GM12878 (cell line): ENCODE results near the gene CTSS. TPM values are rescaled to one million over a fixed set of nuclear protein-coding genes. Genes with fewer than 3 reads are reported as not detected.

Experiments
- HCFC1 ChIP-seq: fragments of 150-350 bp; IDR thresholded peaks from 2 replicates; pipeline ENCODE4 v1.6.1; 2014; ENCODE audit warnings: low read length
- MTA3 ChIP-seq: IDR thresholded peaks from 2 replicates; pipeline ENCODE4 v1.6.1; 2012; ENCODE audit warnings: low read length, inconsistent platforms, borderline replicate concordance
- NR2C2 ChIP-seq: IDR thresholded peaks from 2 replicates; pipeline ENCODE4 v1.6.1; 2011; ENCODE audit warnings: borderline replicate concordance, low read depth; ENCODE audit not compliant: control insufficient read depth, insufficient read length
- RBBP5 ChIP-seq: fragments of 200-600 bp; sonication (generic); conservative IDR thresholded peaks from 2 replicates; pipeline ENCODE4 v1.6.1; 2016
- ZNF384 ChIP-seq: IDR thresholded peaks from 2 replicates; pipeline ENCODE4 v1.6.1; 2012; ENCODE audit warnings: low read depth, mild to moderate bottlenecking, low read length, improper control_type of control experiment, borderline replicate concordance
- polyA plus RNA-seq, 11 experiments: library from polyadenylated mRNA; depleted of rRNA in 4 of 11; unstranded in 6 of 11; stranded (reverse) in 5 of 11; fragments of >200 nt; fragmentation: Nextera tagmentation in 4 of 11; fragmentation: Illumina TruSeq in 1 of 11; extraction: Ambion mirVana in 4 of 11; extraction: Trizol in 1 of 11; gene quantifications; 1 replicate in 1 of 11; 2 replicates in 10 of 11; pipeline versions ENCODE4 v1.2.1 to v1.2.3, GENCODE V29; 2011 to 2016; ENCODE audit warnings: inconsistent platforms in 2 of 11, missing spikeins in 2 of 11, low read depth in 1 of 11
- total RNA-seq, 4 experiments: library from RNA; depleted of rRNA in 3 of 4; stranded (reverse); fragments of >200 nt in 3 of 4; fragmentation: Illumina TruSeq in 1 of 4; extraction: Trizol in 1 of 4; gene quantifications; 2 replicates each; pipeline versions ENCODE4 v1.2.1 to v1.2.3, GENCODE V29; 2013 to 2021
- TF ChIP-seq, protein P1 (sequence below): fragments of 150-350 bp; IDR thresholded peaks from 2 replicates; pipeline ENCODE4 v1.6.1; 2016; ENCODE audit warnings: low read depth, low read length
- TF ChIP-seq, protein P2 (sequence below): IDR thresholded peaks from 2 replicates; pipeline ENCODE4 v1.6.1; 2011; ENCODE audit warnings: borderline replicate concordance, low read depth, mild to moderate bottlenecking, moderate library complexity, low read length; ENCODE audit not compliant: insufficient read depth, poor library complexity, severe bottlenecking
- TF ChIP-seq, protein P3 (sequence below): IDR thresholded peaks from 2 replicates; pipeline ENCODE4 v1.6.1; 2012; ENCODE audit warnings: mild to moderate bottlenecking, low read depth, low read length
- TF ChIP-seq, protein P4 (sequence below): fragments of 450-650 bp; IDR thresholded peaks from 2 replicates; pipeline ENCODE4 v1.6.1; 2016; ENCODE audit warnings: mild to moderate bottlenecking
- TF ChIP-seq, protein P5 (sequence below): fragments of 450-650 bp; IDR thresholded peaks from 2 replicates; pipeline ENCODE4 v1.6.1; 2017; ENCODE audit warnings: borderline replicate concordance

CTSS gene
- total and polyA plus RNA-seq, 10 of the 15 experiments (the other 5 are each of a cell fraction or from before 2014, with no cell fraction given): 32.8 to 174 (median 60.9) TPM

DNA sequence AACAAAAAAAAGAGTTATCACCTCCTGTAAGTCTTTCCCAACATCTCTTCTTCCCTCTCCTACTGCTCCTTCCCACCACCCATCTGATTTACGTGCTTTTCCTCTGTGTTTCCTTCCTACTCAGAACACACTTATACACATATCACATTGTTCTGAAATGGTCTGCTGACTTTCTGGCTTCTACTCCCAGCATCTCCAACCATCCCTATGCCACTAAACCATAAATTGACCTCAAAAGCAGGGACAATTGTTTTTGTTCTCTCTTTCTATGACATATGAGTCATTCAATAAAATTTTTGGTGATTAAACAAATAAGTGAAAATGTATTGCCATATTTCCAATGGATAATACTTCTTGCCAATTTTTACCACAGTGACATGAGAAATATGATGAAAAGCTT is 76.8 kb downstream of the CTSS start (continued):
- TF ChIP-seq, protein P1, sequence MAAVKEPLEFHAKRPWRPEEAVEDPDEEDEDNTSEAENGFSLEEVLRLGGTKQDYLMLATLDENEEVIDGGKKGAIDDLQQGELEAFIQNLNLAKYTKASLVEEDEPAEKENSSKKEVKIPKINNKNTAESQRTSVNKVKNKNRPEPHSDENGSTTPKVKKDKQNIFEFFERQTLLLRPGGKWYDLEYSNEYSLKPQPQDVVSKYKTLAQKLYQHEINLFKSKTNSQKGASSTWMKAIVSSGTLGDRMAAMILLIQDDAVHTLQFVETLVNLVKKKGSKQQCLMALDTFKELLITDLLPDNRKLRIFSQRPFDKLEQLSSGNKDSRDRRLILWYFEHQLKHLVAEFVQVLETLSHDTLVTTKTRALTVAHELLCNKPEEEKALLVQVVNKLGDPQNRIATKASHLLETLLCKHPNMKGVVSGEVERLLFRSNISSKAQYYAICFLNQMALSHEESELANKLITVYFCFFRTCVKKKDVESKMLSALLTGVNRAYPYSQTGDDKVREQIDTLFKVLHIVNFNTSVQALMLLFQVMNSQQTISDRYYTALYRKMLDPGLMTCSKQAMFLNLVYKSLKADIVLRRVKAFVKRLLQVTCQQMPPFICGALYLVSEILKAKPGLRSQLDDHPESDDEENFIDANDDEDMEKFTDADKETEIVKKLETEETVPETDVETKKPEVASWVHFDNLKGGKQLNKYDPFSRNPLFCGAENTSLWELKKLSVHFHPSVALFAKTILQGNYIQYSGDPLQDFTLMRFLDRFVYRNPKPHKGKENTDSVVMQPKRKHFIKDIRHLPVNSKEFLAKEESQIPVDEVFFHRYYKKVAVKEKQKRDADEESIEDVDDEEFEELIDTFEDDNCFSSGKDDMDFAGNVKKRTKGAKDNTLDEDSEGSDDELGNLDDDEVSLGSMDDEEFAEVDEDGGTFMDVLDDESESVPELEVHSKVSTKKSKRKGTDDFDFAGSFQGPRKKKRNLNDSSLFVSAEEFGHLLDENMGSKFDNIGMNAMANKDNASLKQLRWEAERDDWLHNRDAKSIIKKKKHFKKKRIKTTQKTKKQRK: no peak
- TF ChIP-seq ZNF384 (no peak), NR2C2 (no peak), HCFC1 (no peak), MTA3 (no peak), RBBP5 (no peak)
- TF ChIP-seq, protein P2, sequence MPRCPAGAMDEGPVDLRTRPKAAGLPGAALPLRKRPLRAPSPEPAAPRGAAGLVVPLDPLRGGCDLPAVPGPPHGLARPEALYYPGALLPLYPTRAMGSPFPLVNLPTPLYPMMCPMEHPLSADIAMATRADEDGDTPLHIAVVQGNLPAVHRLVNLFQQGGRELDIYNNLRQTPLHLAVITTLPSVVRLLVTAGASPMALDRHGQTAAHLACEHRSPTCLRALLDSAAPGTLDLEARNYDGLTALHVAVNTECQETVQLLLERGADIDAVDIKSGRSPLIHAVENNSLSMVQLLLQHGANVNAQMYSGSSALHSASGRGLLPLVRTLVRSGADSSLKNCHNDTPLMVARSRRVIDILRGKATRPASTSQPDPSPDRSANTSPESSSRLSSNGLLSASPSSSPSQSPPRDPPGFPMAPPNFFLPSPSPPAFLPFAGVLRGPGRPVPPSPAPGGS: no peak
- TF ChIP-seq, protein P3, sequence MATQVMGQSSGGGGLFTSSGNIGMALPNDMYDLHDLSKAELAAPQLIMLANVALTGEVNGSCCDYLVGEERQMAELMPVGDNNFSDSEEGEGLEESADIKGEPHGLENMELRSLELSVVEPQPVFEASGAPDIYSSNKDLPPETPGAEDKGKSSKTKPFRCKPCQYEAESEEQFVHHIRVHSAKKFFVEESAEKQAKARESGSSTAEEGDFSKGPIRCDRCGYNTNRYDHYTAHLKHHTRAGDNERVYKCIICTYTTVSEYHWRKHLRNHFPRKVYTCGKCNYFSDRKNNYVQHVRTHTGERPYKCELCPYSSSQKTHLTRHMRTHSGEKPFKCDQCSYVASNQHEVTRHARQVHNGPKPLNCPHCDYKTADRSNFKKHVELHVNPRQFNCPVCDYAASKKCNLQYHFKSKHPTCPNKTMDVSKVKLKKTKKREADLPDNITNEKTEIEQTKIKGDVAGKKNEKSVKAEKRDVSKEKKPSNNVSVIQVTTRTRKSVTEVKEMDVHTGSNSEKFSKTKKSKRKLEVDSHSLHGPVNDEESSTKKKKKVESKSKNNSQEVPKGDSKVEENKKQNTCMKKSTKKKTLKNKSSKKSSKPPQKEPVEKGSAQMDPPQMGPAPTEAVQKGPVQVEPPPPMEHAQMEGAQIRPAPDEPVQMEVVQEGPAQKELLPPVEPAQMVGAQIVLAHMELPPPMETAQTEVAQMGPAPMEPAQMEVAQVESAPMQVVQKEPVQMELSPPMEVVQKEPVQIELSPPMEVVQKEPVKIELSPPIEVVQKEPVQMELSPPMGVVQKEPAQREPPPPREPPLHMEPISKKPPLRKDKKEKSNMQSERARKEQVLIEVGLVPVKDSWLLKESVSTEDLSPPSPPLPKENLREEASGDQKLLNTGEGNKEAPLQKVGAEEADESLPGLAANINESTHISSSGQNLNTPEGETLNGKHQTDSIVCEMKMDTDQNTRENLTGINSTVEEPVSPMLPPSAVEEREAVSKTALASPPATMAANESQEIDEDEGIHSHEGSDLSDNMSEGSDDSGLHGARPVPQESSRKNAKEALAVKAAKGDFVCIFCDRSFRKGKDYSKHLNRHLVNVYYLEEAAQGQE: no peak
- TF ChIP-seq, protein P4, sequence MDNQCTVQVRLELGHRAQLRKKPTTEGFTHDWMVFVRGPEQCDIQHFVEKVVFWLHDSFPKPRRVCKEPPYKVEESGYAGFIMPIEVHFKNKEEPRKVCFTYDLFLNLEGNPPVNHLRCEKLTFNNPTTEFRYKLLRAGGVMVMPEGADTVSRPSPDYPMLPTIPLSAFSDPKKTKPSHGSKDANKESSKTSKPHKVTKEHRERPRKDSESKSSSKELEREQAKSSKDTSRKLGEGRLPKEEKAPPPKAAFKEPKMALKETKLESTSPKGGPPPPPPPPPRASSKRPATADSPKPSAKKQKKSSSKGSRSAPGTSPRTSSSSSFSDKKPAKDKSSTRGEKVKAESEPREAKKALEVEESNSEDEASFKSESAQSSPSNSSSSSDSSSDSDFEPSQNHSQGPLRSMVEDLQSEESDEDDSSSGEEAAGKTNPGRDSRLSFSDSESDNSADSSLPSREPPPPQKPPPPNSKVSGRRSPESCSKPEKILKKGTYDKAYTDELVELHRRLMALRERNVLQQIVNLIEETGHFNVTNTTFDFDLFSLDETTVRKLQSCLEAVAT: no peak
- TF ChIP-seq, protein P5, sequence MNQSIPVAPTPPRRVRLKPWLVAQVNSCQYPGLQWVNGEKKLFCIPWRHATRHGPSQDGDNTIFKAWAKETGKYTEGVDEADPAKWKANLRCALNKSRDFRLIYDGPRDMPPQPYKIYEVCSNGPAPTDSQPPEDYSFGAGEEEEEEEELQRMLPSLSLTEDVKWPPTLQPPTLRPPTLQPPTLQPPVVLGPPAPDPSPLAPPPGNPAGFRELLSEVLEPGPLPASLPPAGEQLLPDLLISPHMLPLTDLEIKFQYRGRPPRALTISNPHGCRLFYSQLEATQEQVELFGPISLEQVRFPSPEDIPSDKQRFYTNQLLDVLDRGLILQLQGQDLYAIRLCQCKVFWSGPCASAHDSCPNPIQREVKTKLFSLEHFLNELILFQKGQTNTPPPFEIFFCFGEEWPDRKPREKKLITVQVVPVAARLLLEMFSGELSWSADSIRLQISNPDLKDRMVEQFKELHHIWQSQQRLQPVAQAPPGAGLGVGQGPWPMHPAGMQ: no peak
